NCI-H526 treated with DMSO at 0.1 percent for 48 hours (cell line): ENCODE results near the gene OR3A2.
"Not testable (repeated sequence)": the region's sequence is repeated elsewhere in the genome, so short reads cannot be mapped to it uniquely, and the experiment has no call there.

ENCODE experiments used
- DNase-seq: peaks from one replicate; lab custom pipeline; 2025; lab: John Stamatoyannopoulos, UW

The OR3A2 gene

DNA sequence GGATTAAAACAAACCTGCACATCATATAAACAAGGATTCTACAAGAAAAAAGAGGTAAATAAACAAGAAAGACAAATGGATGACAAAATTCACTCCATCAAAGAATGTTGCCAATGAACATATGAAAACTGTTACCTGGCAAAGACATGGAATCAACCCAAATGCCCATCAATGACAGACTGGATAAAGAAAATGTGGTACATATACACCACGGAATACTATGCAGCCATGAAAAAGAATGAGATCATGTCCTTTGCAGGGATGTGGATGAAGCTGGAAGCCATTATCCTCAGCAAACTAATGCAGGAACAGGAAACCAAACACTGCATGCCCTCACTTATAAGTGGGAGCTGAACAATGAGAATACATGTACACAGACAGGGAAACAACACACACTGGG, 92.6 kb downstream of the OR3A2 start:
- not testable (repeated sequence) for DNase-seq

DNA sequence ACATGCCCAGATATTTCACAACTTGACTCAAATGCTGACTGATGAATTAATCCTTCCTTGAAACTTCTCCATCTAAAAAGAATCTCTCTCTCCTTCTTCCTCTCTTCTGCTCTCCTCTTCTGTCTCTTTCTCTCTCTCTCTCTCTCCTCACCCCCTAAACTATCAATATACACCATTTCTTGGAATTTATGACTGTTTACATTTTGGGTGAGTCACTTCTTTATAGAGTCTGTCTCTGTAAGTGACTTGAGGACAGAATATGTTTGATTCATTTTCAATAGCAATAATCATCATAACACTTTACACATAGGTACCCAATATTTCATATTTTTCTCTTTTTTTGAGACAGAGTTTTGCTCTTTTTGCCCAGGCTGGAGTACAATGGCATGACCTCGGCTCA, 103.2 kb downstream of the OR3A2 start:
- no peak for DNase-seq

DNA sequence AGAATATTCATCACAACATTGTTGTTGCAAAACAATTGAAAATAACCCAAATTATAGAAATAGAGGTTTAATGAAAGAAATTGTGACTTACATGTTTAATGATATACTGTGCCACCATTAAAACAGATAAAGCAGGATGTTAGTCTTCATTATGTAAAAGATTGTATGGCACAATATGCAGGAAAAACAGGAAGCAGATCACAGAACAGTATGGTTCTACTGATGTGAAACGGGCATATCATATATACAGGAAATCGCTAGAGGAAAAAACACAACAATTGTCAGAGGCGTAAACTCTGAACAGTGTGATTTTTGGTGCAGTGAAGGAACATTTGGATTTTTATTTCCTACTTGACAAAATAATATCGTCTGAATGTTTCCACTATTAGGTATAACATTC, 110.0 kb downstream of the OR3A2 start:
- no peak for DNase-seq

DNA sequence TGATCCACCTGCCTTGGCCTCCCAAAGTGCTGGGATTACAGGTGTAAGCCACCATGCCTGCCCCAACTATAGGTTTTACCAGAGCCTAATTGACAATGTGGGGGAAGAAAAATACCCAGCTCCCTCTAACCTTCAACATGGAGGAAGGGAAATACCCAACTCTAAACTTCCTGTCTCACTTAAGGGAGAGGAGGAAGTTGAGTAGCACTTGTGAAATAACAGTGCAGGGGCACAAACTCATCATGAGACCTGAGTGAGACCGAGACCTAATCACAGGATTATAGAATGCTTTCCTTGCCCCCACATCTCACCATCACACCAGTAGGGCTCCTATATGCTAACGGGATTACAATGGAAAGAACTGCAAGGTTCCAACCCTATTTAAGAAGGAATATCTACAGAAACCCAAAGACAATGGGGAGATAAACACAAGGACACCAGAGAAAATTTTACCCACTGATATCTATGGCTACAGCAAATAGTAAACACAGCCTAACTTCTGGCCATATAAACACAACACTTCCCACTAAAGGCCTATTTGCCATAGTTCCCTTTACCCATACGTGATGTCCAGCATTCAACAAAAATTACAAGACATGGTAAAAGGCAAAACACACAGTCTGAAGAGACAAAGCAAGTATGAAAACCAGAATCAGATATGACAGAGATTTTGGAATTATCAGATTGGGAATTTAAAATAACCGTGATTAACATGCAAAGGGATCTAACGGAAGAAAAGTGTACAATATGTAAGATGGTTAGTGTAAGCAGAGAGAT, 114.8 kb downstream of the OR3A2 start:
- no peak for DNase-seq

DNA sequence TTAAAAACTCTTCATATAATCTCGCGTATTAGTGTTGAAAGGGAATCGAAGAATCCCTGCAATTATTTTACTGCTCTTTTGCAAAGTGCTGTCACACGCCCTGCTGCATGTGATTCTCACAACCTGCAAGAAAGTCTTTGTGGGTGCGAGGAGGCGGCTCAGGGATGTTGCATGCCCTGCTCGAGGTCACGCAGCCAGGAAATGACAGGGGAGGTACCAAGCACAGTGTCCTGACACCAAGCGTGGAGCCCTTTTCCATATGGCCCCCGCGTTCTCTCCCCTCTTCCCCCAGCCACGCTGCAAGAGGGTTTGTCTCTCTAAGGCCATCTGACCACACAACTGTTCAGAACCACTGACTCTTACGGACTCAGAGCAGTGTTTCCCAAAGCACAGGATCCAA, 125.5 kb downstream of the OR3A2 start:
- no peak for DNase-seq

DNA sequence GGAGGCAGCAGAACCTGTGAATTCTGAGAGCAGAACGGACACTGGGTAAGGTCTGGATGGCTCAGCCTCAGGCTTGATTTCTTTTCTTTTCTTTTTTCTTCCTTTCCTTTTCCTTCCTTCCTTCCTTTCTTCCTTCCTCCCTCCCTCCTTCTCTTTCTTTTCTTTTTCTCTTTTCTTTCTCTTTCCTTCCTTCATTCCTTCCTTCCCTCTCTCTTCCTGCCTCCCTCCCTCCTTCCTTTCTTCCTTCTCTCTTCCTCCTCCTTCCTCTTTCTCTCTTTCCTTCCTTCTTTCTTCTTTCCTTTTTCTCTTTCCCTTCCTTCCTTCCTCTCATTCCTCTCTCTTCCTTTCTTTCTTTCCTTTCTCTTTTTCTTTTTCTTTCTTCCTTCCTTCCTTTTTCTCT, 125.9 kb downstream of the OR3A2 start:
- DNase-seq = no peak

DNA sequence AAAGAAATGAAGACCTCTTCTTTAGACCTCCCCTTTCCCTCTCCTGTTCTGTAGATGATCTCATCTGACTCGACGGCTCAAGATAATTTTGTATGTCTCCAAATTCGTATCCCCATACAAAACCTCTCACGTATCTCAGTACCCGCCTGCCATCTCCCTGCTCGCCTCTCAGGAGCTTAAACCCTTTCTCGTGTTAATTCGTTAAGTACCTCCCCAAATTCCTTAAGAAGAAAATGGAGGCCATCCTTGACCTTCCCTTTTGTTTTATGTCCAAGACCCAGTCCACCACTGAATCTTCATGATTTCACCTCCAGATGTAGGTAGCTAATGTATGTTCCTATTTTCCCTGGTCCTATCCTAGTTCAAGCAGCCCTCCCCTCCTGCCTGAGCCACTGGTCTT, 129.5 kb downstream of the OR3A2 start:
- no peak for DNase-seq

DNA sequence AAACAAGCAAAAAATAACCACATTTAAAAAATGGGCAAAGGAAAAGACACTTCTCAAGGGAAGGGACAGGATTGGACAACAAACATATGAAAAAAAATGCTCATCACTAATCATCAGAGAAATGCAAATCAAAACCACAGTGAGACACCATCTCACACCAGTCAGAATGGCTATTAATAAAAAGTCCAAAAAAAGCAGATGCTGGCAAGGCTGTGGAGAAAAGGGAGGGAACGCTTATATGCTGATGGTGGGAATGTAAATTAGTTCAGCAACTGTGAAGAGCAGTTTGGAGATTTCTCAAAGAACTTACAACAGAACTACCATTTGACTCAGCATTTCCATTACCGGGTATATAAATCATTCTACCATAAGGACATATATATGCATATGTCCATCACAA, 137.1 kb downstream of the OR3A2 start:
- DNase-seq = not testable (repeated sequence)

DNA sequence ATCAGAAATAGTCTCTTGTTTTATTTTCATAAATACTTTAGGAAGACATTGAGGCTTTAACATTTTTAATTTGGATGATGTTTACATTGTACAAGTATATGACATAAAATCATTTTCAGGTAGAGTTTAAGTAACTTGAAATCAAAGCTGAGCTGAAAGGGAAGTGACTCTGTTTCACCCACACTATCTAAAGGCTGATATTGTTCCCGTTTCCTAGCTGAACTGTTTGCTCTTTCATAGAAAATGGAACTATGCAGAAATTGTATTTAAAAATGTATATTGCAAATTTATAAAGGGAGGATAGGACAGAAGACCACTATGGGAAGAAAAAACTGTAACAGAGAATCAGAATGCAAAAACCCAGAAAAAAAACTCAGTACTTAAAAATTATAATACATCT, 141.3 kb downstream of the OR3A2 start:
- DNase-seq = not testable (repeated sequence)

DNA sequence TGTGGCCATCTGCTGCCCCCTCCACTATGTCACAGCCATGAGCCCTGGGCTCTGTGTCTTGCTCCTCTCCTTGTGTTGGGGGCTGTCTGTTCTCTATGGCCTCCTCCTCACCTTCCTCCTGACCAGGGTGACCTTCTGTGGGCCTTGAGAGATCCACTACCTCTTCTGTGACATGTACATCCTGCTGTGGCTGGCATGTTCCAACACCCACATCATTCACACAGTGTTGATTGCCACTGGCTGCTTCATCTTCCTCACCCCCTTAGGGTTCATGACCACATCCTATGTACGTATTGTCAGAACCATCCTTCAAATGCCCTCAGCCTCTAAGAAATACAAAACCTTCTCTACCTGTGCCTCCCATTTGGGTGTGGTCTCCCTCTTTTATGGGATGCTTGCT, 145.1 kb downstream of the OR3A2 start:
- DNase-seq = not testable (repeated sequence)

DNA sequence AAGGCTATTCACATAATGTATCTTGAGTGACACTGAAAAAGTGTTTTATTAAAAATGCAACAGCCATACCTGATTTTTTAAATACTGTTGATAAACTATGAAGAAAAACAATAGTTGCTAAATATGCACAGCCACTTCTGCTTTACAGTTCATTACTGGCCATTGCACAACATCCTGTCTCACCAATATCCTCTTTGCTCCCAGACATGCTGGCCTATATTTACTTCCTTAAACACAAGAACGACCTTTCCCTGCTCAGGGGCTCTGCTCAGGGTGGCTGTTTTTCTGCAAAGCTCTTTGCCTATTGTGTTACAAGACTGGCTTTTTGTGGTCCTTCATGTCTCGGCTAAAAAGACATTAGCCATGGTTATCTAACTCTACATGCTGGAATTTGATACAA, 147.4 kb downstream of the OR3A2 start:
- DNase-seq = not testable (repeated sequence)

DNA sequence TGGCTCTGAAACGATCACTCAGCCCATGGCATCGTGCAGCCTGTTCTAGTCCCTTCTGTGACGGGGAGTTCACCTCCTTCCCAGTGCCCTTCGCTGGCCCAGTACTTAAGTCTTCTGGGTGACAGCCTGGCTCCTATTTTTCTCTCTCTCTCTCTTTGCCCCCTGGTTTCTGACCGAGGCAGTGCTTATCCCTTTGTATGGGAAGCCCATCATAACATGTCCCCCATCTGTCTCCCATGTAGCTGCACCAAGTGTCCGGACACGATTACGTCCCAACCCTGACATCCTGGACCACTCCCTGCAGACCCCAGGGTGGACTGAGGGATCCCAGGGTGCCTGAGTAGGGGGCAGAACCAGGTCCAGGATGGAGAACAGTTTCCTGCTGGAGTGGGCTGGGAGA, 153.8 kb downstream of the OR3A2 start:
- not testable (repeated sequence) for DNase-seq
